Activated CD4-positive, alpha-beta memory T cell treated with anti-CD3 and anti-CD28 coated beads for 36 hours (primary cell): ENCODE results near the gene SMARCAD1. TPM values are rescaled to one million over a fixed set of nuclear protein-coding genes. Genes with fewer than 3 reads are reported as not detected.
"Not testable (repeated sequence)": the region's sequence is repeated elsewhere in the genome, so short reads cannot be mapped to it uniquely, and the experiment has no call there.

Experiments
- CTCF ChIA-PET: fragments of 350-600 bp; sonication (Branson Sonifier 250); formaldehyde crosslinking; loops from one replicate; lab custom pipeline; 2021; ENCODE audit warnings: antibody characterized with exemption, inconsistent platforms; lab: Charles Lee
- POLR2A ChIA-PET: fragments of 350-600 bp; sonication (Branson Sonifier 250); formaldehyde crosslinking; loops from one replicate; lab custom pipeline; 2021; ENCODE audit warnings: antibody characterized with exemption; lab: Charles Lee
- DNase-seq: peaks from one replicate; pipeline ENCODE4 v3.0.0-alpha.2; 2020
- H3K27ac Mint-ChIP-seq: one replicate; pipeline ENCODE4 v1.8.0; 2021; ENCODE audit warnings: mixed read lengths
- H3K27me3 Mint-ChIP-seq: one replicate; pipeline ENCODE4 v1.8.0; 2021; ENCODE audit warnings: mixed read lengths
- H3K36me3 Mint-ChIP-seq: one replicate; pipeline ENCODE4 v1.8.0; 2021; ENCODE audit warnings: mixed read lengths
- H3K4me1 Mint-ChIP-seq: one replicate; pipeline ENCODE4 v1.8.0; 2021; ENCODE audit warnings: low read depth, mixed read lengths
- H3K4me3 Mint-ChIP-seq: one replicate; pipeline ENCODE4 v1.8.0; 2021; ENCODE audit warnings: mild to moderate bottlenecking, mixed read lengths
- H3K9me3 Mint-ChIP-seq: one replicate; pipeline ENCODE4 v1.8.0; 2021; ENCODE audit warnings: mixed read lengths
- intact Hi-C: fragments of 100-400 bp; cut with micrococcal nuclease; formaldehyde crosslinking; loops from one replicate; pipeline ENCODE4 v1.15.1; 2023
- total RNA-seq, 2 experiments: library from RNA; stranded (reverse); gene quantifications; one replicate each; pipeline ENCODE4 v1.2.3, GENCODE V29; 2021

Gene SMARCAD1
- total RNA-seq, 2 experiments from 2014 or later: 26.5 to 28.0 TPM

- H3K4me1 Mint-ChIP-seq: no peaks in the 10 kb centered on the region
- peaks cover 21% of the 10 kb centered on the region for H3K36me3 Mint-ChIP-seq
- POLR2A ChIA-PET: no interaction called here
- H3K27me3 Mint-ChIP-seq: no peaks in the 10 kb centered on the region
- H3K27ac Mint-ChIP-seq: no peak overlapping the region
- H3K9me3 Mint-ChIP-seq: no peaks in the 10 kb centered on the region
- intact Hi-C loops: no loop called here
- H3K4me3 Mint-ChIP-seq: no peak overlapping the region
- CTCF ChIA-PET: interaction anchor here (0.7 kb wide), 1 partner anchor 480 kb away, joined by 3 read pairs; no protein-coding TSS in a partner anchor
- DNase-seq: no peak
Measured at GRCh38 chr4:94271248-94271647, 63.6 kb downstream of the SMARCAD1 start.

DNA sequence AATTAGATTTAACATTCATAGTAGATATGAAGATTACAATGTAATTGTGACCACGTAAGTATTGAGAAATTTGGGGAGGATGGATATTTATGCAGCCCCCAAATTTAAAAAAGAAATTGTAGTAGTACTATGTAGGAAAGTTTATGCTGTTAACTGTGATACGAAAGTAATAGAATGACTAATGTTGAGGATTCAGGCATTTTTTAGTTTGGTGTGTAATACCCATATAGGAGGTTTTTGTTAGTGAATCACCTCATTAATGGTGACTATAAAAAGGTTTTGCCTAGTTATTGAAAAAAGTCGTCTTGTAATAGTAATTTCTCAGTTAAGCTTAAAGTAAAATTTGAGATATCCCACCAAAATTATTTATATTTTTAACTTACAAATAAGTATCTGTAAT is 67.2 kb downstream of the SMARCAD1 start:
- Mint-ChIP-seq H3K4me3 (no peak overlapping the region), H3K9me3 (no peaks in the 10 kb centered on the region), H3K36me3 (peaks cover 40% of the 10 kb centered on the region), H3K27ac (no peak overlapping the region), H3K4me1 (no peaks in the 10 kb centered on the region), H3K27me3 (no peaks in the 10 kb centered on the region)
- ChIA-PET CTCF (no interaction called here), POLR2A (no interaction called here)
- no peak for DNase-seq
- intact Hi-C loops: no loop called here

DNA sequence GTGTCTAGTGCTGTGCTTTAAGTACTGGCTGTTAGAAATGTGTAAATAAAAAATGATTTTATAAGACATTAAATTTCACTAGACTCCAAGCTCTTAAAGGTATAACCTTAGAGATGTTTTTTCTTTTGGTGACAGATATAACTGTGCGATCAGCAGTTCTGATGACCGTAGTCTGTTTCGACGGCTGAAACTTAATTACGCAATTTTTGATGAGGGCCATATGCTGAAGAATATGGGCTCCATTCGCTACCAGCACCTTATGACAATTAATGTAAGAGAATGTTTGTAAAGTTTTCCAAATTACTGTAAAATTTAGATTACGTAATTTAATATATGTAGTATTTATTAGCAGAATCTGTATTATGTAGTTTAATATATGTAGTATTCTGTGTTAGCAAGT is 68.5 kb downstream of the SMARCAD1 start:
- intact Hi-C loops: no loop called here
- DNase-seq: no peak
- no peaks in the 10 kb centered on the region for H3K9me3 Mint-ChIP-seq
- CTCF ChIA-PET: no interaction called here
- H3K4me1 Mint-ChIP-seq: no peaks in the 10 kb centered on the region
- no peak overlapping the region for H3K4me3 Mint-ChIP-seq
- H3K27ac Mint-ChIP-seq: no peak overlapping the region
- POLR2A ChIA-PET: no interaction called here
- H3K36me3 Mint-ChIP-seq: peaks cover 38% of the 10 kb centered on the region
- H3K27me3 Mint-ChIP-seq: no peaks in the 10 kb centered on the region

GRCh38 chr4:94277534-94277933 is 69.9 kb downstream of the SMARCAD1 start:
- H3K4me3 Mint-ChIP-seq: no peak overlapping the region
- ChIA-PET CTCF (no interaction called here), POLR2A (no interaction called here)
- DNase-seq: no peak
- H3K27ac Mint-ChIP-seq: no peak overlapping the region
- intact Hi-C loops: no loop called here
- no peaks in the 10 kb centered on the region for H3K27me3 Mint-ChIP-seq
- peaks cover 40% of the 10 kb centered on the region for H3K36me3 Mint-ChIP-seq
- no peaks in the 10 kb centered on the region for H3K4me1 Mint-ChIP-seq
- H3K9me3 Mint-ChIP-seq: no peaks in the 10 kb centered on the region

DNA sequence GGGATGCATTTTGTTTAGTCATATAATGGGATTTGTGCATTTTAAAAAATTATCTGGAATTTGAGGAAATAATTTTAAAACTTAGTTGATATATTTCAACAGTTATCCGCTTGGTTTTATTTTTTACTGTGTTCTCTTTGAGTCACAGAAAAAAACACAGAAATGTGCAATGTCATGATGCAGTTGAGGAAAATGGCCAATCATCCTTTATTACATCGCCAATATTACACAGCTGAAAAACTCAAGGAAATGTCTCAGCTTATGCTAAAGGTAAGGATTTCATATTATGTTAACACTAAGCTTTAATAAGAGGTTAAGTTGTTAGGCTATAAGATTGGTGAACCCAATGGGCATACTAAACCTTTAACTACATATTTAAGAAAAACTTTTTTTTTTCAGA is 71.1 kb downstream of the SMARCAD1 start:
- H3K27me3 Mint-ChIP-seq: no peaks in the 10 kb centered on the region
- H3K4me3 Mint-ChIP-seq: no peak overlapping the region
- peaks cover 44% of the 10 kb centered on the region for H3K36me3 Mint-ChIP-seq
- no peak overlapping the region for H3K27ac Mint-ChIP-seq
- DNase-seq: no peak
- no peaks in the 10 kb centered on the region for H3K9me3 Mint-ChIP-seq
- ChIA-PET CTCF (no interaction called here), POLR2A (no interaction called here)
- intact Hi-C loops: no loop called here
- no peaks in the 10 kb centered on the region for H3K4me1 Mint-ChIP-seq

DNA sequence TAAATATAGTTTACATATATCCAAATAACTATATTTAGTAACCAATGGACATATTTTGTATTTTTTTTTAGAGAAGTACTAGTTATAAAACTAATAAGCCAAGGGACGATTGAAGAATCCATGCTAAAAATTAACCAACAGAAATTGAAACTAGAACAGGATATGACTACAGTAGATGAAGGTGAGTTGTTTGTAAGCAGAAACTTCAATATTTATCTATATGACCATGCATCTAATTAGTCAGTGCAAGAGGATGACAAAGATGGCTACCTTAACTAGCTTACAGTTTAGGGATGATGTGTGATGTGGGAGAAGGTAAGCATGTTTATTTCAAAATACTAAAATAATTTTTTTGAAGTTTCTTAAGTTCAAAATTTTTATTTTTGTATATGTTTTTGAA is 77.2 kb downstream of the SMARCAD1 start:
- Mint-ChIP-seq H3K27ac (no peak overlapping the region), H3K4me1 (no peaks in the 10 kb centered on the region), H3K27me3 (no peaks in the 10 kb centered on the region), H3K36me3 (peaks cover 46% of the 10 kb centered on the region), H3K9me3 (no peaks in the 10 kb centered on the region), H3K4me3 (no peak overlapping the region)
- intact Hi-C loops: no loop called here
- ChIA-PET CTCF (no interaction called here), POLR2A (no interaction called here)
- DNase-seq: no peak

DNA sequence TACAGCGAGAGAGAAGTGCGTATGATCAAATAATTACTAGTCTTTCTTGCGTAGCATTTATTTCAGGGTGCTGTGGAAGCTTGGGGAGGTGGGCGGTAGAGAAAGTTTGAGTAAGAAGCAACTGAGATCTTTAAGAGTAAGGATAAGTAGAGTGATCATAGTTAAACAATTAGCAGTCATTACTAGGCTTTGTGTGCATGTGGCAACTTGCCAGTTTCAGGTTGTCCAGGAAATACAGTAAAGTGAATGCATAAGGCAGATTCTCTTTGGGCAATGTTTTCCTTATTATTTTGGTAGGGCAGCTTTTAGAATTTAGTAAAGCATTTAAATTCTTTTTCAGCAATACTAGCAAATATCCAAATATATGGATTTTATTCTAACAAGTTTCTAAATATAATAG is 78.0 kb downstream of the SMARCAD1 start:
- DNase-seq: no peak
- CTCF ChIA-PET: no interaction called here
- Mint-ChIP-seq H3K9me3 (no peaks in the 10 kb centered on the region), H3K27ac (no peak overlapping the region), H3K4me3 (no peak overlapping the region), H3K36me3 (peaks cover 47% of the 10 kb centered on the region), H3K4me1 (no peaks in the 10 kb centered on the region), H3K27me3 (no peaks in the 10 kb centered on the region)
- intact Hi-C loops: no loop called here
- POLR2A ChIA-PET: no interaction called here

GRCh38 chr4:94290245-94290644 is 82.6 kb downstream of the SMARCAD1 start:
- Mint-ChIP-seq H3K27ac (no peak overlapping the region), H3K36me3 (peaks cover 36% of the 10 kb centered on the region), H3K4me3 (no peak overlapping the region), H3K4me1 (no peaks in the 10 kb centered on the region), H3K27me3 (no peaks in the 10 kb centered on the region), H3K9me3 (no peaks in the 10 kb centered on the region)
- no peak for DNase-seq
- ChIA-PET POLR2A (no interaction called here), CTCF (no interaction called here)
- intact Hi-C loops: no loop called here

DNA sequence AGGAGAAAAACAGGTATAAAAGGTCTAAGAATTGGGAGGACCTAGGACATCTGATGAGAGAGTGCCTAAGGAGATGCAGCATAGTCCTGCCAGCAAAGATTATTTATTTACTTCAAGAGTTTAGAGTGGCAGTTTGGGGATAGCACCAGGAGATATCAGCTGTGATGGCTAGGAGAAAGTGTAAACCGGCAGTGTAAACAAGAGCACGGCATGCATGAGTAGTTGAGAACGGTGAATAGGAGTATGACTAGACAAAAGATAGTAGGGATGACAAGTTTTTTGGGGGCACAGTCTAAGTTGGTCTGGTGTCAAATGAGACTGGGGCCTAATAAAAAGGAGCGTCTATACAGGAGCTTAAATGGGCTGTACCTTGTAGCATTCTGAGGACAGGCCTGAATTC is 86.3 kb downstream of the SMARCAD1 start:
- DNase-seq, intact Hi-C loops, H3K27ac Mint-ChIP-seq, H3K27me3 Mint-ChIP-seq, H3K9me3 Mint-ChIP-seq, POLR2A ChIA-PET, CTCF ChIA-PET, H3K4me1 Mint-ChIP-seq, H3K4me3 Mint-ChIP-seq: not testable (repeated sequence)
- H3K36me3 Mint-ChIP-seq: peaks cover 18% of the 10 kb centered on the region

DNA sequence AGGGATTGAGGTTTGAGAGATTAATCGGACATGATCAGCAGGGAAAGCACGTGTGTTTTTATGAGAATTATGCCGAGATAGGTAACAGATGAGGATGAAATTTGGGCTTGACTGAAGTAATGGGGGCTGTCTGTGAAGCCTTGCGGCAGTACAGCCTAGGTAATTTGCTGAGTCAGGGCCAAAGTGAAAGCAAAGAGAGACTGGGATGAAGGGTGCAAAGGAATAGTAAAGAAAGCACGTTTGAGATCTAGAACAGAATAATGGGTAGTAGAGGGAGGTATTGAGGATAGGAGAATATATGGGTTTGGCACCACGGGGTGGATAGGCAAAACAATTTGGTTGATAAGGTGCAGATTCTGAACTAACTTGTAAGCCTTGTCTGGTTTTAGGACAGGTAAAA is 87.8 kb downstream of the SMARCAD1 start:
- H3K27me3 Mint-ChIP-seq, POLR2A ChIA-PET, H3K27ac Mint-ChIP-seq, H3K9me3 Mint-ChIP-seq, H3K4me3 Mint-ChIP-seq, DNase-seq, CTCF ChIA-PET, H3K4me1 Mint-ChIP-seq, intact Hi-C loops: not testable (repeated sequence)
- H3K36me3 Mint-ChIP-seq: peaks cover 11% of the 10 kb centered on the region

DNA sequence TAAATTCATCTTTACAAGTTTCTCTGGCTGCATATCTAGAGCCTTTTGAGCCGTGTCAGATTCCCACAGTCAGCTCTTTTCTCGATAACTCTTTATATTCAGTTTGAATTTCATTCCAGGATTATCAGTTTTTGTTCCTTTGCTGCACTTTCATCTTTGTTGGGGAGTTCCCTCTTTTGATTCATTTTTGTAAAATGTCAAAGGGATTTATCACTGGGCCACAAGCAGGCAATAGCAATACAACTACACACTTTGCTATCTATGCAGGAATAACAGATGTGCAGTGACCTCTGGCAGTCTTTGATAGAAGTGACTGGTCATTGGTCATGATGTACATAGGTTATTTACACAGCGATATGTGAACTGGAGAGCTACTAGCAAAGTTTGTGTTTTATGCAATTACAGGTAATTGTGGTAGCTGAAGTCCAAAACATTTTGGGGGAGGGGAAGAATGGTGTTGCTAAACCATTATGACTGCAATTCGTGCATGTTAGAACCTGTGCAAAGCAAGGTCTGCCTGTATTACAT is 91.1 kb downstream of the SMARCAD1 start:
- Mint-ChIP-seq H3K27me3 (no peaks in the 10 kb centered on the region), H3K4me3 (no peak overlapping the region), H3K4me1 (no peaks in the 10 kb centered on the region), H3K9me3 (no peaks in the 10 kb centered on the region), H3K27ac (no peak overlapping the region), H3K36me3 (no peaks in the 10 kb centered on the region)
- CTCF ChIA-PET: no interaction called here
- intact Hi-C loops: no loop called here
- no peak for DNase-seq
- POLR2A ChIA-PET: no interaction called here

DNA sequence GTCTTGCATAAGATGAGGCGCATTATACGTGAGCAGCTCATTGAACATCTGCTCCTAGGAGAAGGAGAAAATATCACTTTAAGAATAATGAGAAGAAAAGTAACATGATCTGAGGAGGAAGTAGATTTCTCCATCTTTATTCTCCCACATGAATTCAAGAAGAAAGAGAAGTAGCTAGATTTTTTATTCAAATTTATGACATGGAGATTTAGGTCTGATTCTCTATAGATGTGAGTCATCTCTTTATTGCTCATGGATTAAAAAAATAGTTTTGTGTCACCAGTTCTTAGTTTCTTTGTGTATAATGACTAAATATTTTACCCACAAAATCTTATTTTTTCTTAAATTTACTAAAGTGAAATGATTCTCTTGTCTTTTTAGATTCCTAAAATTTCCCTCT is 94.5 kb downstream of the SMARCAD1 start:
- H3K9me3 Mint-ChIP-seq: no peaks in the 10 kb centered on the region
- H3K36me3 Mint-ChIP-seq: no peaks in the 10 kb centered on the region
- no peak overlapping the region for H3K27ac Mint-ChIP-seq
- intact Hi-C loops: loop anchor here (5.0 kb wide), 1 partner anchor 35 kb away; no protein-coding TSS in a partner anchor
- no peak overlapping the region for H3K4me3 Mint-ChIP-seq
- H3K27me3 Mint-ChIP-seq: no peaks in the 10 kb centered on the region
- POLR2A ChIA-PET: interaction anchor here (0.8 kb wide), 1 partner anchor 94 kb away, joined by 4 read pairs; the partner anchor contains the start of gene SMARCAD1
- no peak for DNase-seq
- H3K4me1 Mint-ChIP-seq: no peaks in the 10 kb centered on the region
- CTCF ChIA-PET: interaction anchor here (0.6 to 2.7 kb wide), 3 partner anchors 88 to 105 kb away, joined by 3 to 17 read pairs (median 7); no protein-coding TSS in a partner anchor

DNA sequence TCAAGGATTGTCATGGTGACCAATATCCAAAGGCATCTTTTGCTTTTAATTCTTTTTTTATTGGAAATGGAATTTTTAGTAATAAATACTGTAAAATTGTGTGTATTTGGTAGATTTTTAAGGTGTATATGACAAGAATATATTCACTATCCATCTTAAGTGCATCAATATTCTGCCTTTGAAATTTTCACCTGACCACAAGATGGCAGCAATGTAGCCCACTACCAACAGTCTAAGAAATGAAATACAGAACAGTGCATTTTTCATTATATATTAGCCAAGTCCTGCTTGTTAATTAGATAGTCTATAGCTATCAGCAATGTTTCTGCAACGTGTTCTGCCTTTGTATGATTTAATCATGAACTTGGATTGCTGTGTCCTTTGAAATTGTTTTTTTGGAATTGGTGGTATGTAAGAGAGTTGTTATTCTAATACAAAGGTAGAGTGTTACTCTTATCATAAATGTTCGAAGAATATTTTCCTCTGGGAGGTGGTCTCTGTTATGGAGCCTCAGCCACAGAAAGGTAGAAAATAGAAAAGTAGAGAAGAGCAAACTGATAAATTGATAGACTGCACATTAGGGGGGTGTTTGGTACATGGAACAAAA is 96.8 kb downstream of the SMARCAD1 start:
- Mint-ChIP-seq H3K4me1 (no peaks in the 10 kb centered on the region), H3K36me3 (no peaks in the 10 kb centered on the region), H3K27me3 (no peaks in the 10 kb centered on the region), H3K4me3 (no peak overlapping the region), H3K27ac (no peak overlapping the region), H3K9me3 (no peaks in the 10 kb centered on the region)
- DNase-seq: peak; percentile 12
- ChIA-PET CTCF (interaction anchor here (0.6 to 2.5 kb wide), 7 partner anchors 35 to 580 kb away, joined by 3 to 10 read pairs (median 4); no protein-coding TSS in a partner anchor), POLR2A (no interaction called here)
- intact Hi-C loops: loop anchor here (1.0 to 5.0 kb wide), 3 partner anchors 33 to 292 kb away; no protein-coding TSS in a partner anchor
